ENCODE data around the gene KHSRP. TPM values are rescaled to one million over a fixed set of nuclear protein-coding genes. Genes with fewer than 3 reads are reported as not detected.

KHSRP gene
- total and polyA plus RNA-seq, 9 donors: 46.9 to 256 (median 213) TPM

DNA sequence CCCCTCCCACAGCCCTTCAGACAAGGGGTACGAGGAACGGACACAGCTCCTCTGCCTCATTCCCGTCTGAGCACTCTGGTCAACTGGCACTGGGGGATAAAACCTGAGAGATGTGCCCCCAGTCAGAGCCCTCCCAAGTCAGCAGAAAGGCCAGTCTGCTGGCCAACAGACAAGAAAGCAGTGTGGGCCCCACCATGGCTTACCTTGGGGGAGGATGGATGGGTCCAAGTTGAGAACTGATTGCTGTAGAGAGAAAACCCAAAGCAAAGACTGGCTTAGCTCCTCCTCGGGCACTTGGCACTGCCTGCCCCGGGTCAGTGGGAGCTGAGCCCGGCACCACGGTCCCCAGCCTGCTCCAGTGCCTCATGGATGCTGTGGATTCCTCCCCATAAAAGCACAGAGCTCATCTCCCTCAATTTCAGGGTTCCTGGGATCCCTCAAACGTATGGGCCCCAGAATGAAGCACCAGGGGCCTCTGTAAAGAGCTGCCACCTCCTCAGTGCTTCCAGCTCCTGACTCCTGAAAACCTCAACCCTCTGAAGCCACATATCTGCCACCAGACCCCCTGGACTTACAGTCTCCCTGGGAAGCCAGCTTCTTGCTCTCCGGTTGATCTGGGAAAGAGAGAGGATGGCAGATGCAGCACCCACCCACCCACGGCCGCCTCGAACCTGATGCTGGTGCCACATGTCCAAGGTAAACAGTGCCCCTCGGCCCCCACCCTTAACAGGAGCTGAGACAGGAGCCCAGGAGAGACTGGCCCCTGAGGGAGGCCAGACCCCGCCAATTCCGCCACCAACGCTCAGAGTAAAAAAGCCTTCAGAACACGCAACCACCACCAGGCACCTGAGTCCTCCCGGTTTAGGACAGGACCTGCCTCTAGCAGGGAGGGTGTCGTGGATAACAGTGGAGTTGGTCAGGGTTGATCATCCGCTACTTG is 3.3 kb downstream of the KHSRP start:
- peaks cover 64% of the 10 kb centered on the region for H3K36me3 ChIP-seq (ENCODE audit: control insufficient read depth, insufficient read depth, low read length)
- DNase-seq: no peak
- H3K9me3 ChIP-seq (replicated peaks; ENCODE audit: control insufficient read depth, low read depth, low read length): peaks cover 2% of the 10 kb centered on the region
- WGBS (ENCODE audit: insufficient coverage): 74% methylated on average over 16 of the region's 20 CpGs
- no peaks in the 10 kb centered on the region for H3K27me3 ChIP-seq (ENCODE audit: control insufficient read depth, insufficient read depth, low read length)
- H3K4me3 ChIP-seq (ENCODE audit: low read length): no peak overlapping the region
- no peak overlapping the region for H3K27ac ChIP-seq (ENCODE audit: low read length)
- H3K4me1 ChIP-seq (ENCODE audit: control insufficient read depth, insufficient read depth, low read length): peaks cover 28% of the 10 kb centered on the region

DNA sequence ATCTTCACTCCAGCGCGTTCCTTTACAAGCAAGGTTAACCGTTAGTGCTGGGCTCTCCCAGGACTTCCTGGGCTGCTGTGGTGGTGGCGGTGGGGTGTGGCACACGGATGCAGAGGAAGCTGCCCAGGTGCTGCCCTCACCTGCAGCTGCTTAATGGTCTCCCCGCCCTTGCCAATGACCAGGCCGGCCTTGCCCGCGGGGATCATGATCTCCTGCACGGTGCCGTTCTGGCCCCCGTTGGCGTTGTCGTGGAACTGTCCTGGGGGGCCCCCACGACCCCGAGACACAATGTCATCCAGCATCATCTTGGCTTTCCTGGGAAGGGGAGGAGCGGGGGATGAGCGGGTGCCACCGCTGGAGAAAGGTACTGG is 6.1 kb downstream of the KHSRP start:
- Histone ChIP-seq H3K9me3 (replicated peaks; ENCODE audit: control insufficient read depth, low read depth, low read length) (no peaks in the 10 kb centered on the region), H3K4me3 (ENCODE audit: low read length) (no peak overlapping the region), H3K27ac (ENCODE audit: low read length) (no peak overlapping the region), H3K27me3 (ENCODE audit: control insufficient read depth, insufficient read depth, low read length) (no peaks in the 10 kb centered on the region), H3K4me1 (ENCODE audit: control insufficient read depth, insufficient read depth, low read length) (peaks cover 17% of the 10 kb centered on the region), H3K36me3 (ENCODE audit: control insufficient read depth, insufficient read depth, low read length) (peaks cover 89% of the 10 kb centered on the region)
- WGBS (ENCODE audit: insufficient coverage): 88% methylated on average over 18 of the region's 19 CpGs
- DNase-seq: no peak

DNA sequence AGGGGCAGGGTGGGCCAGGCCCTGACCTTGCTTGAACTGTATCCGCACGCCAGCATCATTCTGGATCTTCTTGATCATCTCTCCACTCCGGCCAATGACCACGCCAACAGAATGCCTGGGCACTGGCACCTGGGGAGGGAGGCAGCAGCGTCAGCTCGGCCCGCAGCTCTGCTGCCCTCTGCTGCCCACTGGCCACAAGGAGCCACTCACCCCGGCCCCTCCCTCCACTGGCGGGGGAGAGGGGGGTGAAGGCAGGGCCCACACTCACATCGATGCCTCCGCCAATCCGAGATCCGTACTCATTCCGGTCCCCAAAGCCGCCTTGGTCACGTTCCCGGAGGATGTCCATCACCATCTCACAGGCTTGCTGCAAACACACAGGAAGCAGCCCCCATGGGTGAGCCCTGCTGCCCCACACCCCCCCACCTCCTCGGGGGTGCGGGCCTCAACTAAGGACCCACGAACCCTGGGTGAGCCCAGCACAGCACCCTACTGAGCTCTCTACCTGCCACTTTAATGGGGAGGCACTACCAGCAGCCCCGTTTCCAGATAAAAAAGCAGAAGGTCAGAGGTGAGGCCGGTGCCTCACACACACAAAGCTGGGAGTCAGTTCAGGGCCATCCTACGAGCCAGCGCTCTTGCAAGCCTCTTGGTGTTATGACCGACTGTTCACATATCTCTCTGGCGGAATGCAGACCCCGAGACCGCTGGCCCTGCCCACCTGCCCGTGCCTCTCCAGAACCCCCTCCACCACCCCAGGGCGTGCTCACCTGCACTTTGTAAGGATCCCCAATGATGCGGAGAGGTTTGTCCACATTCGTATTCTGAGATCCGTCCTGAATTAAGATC is 6.7 kb downstream of the KHSRP start:
- Histone ChIP-seq H3K4me3 (ENCODE audit: low read length) (no peak overlapping the region), H3K36me3 (ENCODE audit: control insufficient read depth, insufficient read depth, low read length) (peaks cover 94% of the 10 kb centered on the region), H3K27ac (ENCODE audit: low read length) (no peak overlapping the region), H3K9me3 (replicated peaks; ENCODE audit: control insufficient read depth, low read depth, low read length) (no peaks in the 10 kb centered on the region), H3K27me3 (ENCODE audit: control insufficient read depth, insufficient read depth, low read length) (no peaks in the 10 kb centered on the region), H3K4me1 (ENCODE audit: control insufficient read depth, insufficient read depth, low read length) (peaks cover 11% of the 10 kb centered on the region)
- DNase-seq: no peak
- WGBS (ENCODE audit: insufficient coverage): 76% methylated on average over 28 of the region's 33 CpGs

DNA sequence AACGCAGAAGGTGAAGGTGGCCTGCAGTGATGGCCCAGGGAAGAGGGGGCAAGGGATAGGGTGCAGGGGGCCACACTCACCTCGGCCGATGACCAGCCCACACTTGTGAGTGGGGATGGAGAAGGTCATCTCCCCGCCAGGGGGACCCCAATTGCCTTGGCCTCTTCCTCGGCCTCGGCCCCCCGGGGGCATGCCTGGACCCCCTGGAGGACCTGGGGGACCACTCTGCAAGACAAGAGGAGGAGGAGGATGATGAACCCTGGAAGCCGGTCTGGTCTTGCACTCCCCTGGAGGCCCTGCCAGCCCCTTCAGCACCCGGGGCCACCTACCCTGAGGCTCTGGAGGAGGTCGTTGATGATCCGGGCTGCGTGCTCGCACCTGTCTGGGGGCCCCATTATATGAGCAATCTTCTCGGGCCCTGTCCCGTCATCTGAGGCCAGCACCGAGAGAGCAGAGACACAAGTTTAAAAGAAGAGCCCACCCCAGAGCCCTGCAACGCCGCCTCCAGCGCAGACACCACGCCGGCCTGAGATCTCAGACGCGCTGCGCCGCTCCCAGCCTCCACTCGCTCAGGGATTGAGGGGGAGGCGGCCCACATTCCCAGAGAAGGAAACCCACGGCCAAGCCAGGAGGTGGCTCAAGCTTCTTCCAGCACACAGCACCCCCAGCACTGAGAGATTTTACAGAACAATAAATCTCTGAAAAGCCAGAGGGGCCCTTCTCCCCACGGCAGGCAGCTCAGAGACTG is 7.8 kb downstream of the KHSRP start:
- peaks cover 10% of the 10 kb centered on the region for H3K4me1 ChIP-seq (ENCODE audit: control insufficient read depth, insufficient read depth, low read length)
- WGBS (ENCODE audit: insufficient coverage): 91% methylated on average over 23 of the region's 29 CpGs
- H3K9me3 ChIP-seq (replicated peaks; ENCODE audit: control insufficient read depth, low read depth, low read length): no peaks in the 10 kb centered on the region
- no peak for DNase-seq
- H3K36me3 ChIP-seq (ENCODE audit: control insufficient read depth, insufficient read depth, low read length): peaks cover 84% of the 10 kb centered on the region
- no peak overlapping the region for H3K4me3 ChIP-seq (ENCODE audit: low read length)
- no peaks in the 10 kb centered on the region for H3K27me3 ChIP-seq (ENCODE audit: control insufficient read depth, insufficient read depth, low read length)
- no peak overlapping the region for H3K27ac ChIP-seq (ENCODE audit: low read length)

DNA sequence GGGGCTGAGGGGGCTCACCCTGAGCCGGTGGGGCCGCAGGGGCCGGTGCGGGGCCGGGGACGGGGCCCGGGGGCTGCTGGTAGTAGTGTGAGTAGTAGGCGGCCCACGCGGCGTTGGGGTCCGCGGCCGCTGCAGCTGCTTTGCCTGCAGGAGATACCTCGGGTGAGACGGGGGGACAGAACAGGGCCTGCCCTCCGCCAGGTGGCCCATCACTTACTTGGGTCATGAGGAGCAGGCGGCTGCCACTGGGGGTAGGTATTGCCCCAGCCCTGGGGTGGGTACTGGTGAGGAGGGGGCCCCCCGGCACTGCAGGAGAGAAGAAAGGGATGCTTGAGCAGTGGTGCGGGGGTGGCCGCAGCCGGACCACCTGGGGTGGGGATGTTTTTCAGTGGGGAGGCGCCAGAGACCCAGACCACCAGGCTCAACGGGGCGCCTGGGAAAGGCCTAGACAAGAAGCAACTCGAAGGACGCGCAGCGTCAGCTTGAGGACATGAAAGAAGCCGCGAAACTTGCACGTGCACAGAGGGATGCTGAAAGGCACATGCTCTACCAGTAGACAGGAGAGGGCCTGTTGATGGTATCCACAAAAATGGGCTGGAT is 8.9 kb downstream of the KHSRP start:
- Histone ChIP-seq H3K36me3 (ENCODE audit: control insufficient read depth, insufficient read depth, low read length) (peaks cover 73% of the 10 kb centered on the region), H3K4me1 (ENCODE audit: control insufficient read depth, insufficient read depth, low read length) (peaks cover 10% of the 10 kb centered on the region)

DNA sequence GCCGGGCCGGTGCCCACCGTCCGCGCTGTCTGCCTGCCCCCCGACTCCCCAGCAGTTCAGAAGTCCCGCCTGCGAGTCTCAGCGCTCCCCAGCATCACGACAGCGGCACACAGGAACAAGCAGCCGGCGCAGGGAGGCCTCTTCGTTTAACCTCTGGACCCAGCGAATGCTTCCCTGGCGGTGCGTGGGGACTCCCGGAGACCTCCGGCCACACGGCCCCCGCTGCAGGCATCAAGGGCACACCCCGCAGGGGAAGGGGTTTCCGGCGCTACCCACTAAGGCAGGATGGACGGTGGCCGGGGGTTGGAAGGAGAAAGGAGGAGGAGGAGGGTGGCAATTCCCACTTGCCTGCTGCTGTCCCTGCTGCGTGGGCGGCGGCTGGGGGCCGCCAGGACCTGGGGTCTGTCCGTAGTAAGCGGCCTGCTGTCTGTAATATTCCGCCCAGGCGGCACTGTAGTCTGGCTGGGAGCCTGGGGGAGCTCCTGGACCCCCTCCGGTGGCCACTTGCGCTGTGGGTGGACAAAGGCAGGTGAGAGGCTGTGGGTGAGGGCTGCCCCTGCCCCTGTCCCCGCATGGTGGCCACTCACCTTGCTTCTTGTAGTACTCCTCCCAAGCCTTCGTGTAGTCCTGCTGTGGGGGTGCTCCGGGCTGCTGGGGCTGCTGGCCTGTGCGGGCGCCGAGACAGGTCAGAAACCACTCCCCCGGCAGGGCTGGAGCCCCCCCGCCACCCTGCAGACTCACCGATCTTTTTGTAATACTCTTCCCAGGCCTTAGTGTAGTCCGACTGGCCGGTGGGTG is 9.6 kb downstream of the KHSRP start:
- WGBS (ENCODE audit: insufficient coverage): 80% methylated on average over 30 of the region's 47 CpGs
- Histone ChIP-seq H3K4me1 (ENCODE audit: control insufficient read depth, insufficient read depth, low read length) (peaks cover 10% of the 10 kb centered on the region), H3K9me3 (replicated peaks; ENCODE audit: control insufficient read depth, low read depth, low read length) (no peaks in the 10 kb centered on the region), H3K27ac (ENCODE audit: low read length) (no peak overlapping the region), H3K36me3 (ENCODE audit: control insufficient read depth, insufficient read depth, low read length) (peaks cover 67% of the 10 kb centered on the region), H3K4me3 (ENCODE audit: low read length) (no peak overlapping the region), H3K27me3 (ENCODE audit: control insufficient read depth, insufficient read depth, low read length) (no peaks in the 10 kb centered on the region)
- no peak for DNase-seq

More for the DNA sequence above, 8.9 kb downstream of the KHSRP start:
- no peak overlapping the region for H3K4me3 ChIP-seq (ENCODE audit: low read length)
- H3K27me3 ChIP-seq (ENCODE audit: control insufficient read depth, insufficient read depth, low read length): no peaks in the 10 kb centered on the region
- H3K9me3 ChIP-seq (replicated peaks; ENCODE audit: control insufficient read depth, low read depth, low read length): no peaks in the 10 kb centered on the region
- 94% methylated on average over 21 of the region's 32 CpGs for WGBS (ENCODE audit: insufficient coverage)
- no peak overlapping the region for H3K27ac ChIP-seq (ENCODE audit: low read length)
- no peak for DNase-seq

DNA sequence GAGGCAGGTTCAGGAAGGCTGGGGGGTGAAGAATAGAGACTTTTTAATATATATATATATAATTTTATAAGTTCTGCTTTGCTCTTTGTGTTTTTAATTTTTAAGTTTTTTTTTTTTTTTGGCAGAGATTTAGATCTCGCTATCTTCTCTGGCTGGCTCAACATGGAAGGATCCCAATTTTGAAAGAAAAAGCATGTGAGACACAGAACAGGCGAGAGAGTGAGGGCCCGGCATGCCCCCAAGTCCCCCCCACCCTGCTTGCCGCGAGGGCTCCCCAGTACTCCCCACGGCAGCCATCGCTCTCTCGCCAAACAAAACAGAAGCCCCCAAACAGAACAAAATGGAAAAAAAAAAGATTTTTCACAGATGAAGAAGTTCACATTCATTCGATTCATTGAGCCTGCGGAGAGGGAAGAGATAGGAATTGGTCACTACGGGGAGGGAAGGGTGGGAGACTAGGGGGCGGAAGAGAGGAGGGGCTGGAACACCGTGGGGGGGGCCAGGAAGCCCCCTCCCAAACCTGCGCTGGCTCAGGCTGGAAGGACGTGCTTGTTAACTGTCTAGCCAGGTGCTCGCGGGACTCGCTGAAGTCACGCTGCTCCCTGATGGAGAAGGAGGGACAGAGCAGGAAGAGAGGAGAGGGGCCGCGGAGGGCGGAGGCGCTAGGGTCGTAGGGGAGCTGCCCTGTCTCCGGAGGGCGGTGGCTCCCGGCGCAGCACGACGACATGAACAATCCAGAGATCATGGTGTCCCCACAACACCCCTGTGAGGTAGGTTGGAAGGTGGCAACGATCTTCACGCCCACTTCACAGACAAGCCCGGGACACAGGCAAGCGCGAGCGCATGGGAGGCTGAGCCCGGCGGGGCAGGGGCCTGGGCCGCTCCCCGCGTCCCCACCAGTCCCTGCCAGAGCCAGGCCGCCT is 10.6 kb downstream of the KHSRP start:
- H3K9me3 ChIP-seq (replicated peaks; ENCODE audit: control insufficient read depth, low read depth, low read length): no peaks in the 10 kb centered on the region
- H3K27ac ChIP-seq (ENCODE audit: low read length): peak overlapping the region; percentile 15
- DNase-seq: no peak
- H3K36me3 ChIP-seq (ENCODE audit: control insufficient read depth, insufficient read depth, low read length): peaks cover 57% of the 10 kb centered on the region
- no peaks in the 10 kb centered on the region for H3K27me3 ChIP-seq (ENCODE audit: control insufficient read depth, insufficient read depth, low read length)
- peaks cover 10% of the 10 kb centered on the region for H3K4me1 ChIP-seq (ENCODE audit: control insufficient read depth, insufficient read depth, low read length)
- WGBS (ENCODE audit: insufficient coverage): 55% methylated on average over 28 of the region's 42 CpGs
- H3K4me3 ChIP-seq (ENCODE audit: low read length): no peak overlapping the region

DNA sequence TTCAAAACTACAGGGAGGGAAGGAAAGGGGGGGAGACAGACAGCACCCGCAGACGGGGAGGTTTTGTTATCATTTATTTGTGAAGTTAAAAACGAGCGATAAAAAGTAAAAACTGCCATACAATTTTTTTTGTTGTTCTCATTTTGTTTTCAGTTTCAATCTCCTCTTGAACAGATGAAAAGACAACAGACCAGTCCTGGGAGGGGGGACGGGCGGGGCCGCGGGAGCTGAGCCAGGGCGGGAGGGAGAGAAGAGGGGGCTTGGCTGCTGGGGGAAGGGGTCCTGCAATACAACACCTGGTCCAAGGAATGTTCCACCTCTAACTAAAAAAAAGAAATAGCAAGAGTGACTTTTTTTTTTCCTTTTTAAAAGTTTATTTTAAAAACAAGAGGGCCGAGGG is 11.3 kb downstream of the KHSRP start:
- DNase-seq: no peak
- H3K4me3 ChIP-seq (ENCODE audit: low read length): no peak overlapping the region
- no peaks in the 10 kb centered on the region for H3K27me3 ChIP-seq (ENCODE audit: control insufficient read depth, insufficient read depth, low read length)
- peaks cover 50% of the 10 kb centered on the region for H3K36me3 ChIP-seq (ENCODE audit: control insufficient read depth, insufficient read depth, low read length)
- no peak overlapping the region for H3K27ac ChIP-seq (ENCODE audit: low read length)
- H3K4me1 ChIP-seq (ENCODE audit: control insufficient read depth, insufficient read depth, low read length): peaks cover 10% of the 10 kb centered on the region
- no peaks in the 10 kb centered on the region for H3K9me3 ChIP-seq (replicated peaks; ENCODE audit: control insufficient read depth, low read depth, low read length)
- WGBS (ENCODE audit: insufficient coverage): no CpG with 5 or more reads among the region's 10 CpGs

All from muscle of leg (tissue), 11 donors.